GM23248 (cell line): ENCODE measurements around the gene NEK11.

ENCODE experiments used
- EZH2 ChIP-seq: fragments of 200-600 bp; sonication (generic); IDR thresholded peaks from 2 replicates; pipeline ENCODE4 v1.6.1; 2018; ENCODE audit warnings: antibody characterized with exemption, mild to moderate bottlenecking; ENCODE audit not compliant: insufficient read depth, poor library complexity, severe bottlenecking
- EZH2phosphoT487 ChIP-seq: fragments of 200-600 bp; sonication (generic); IDR thresholded peaks from 2 replicates; pipeline ENCODE4 v1.6.1; 2018; ENCODE audit warnings: antibody characterized with exemption, moderate library complexity, mild to moderate bottlenecking, low read depth; ENCODE audit not compliant: insufficient read depth

- TF ChIP-seq EZH2 (no peak), EZH2phosphoT487 (no peak)
Observed at GRCh38 chr3:131363275-131363674, 336.6 kb downstream of the NEK11 start.
